HepG2 (cell line): Measurements from ENCODE around the gene SUN5. TPM values are rescaled to one million over a fixed set of nuclear protein-coding genes. Genes with fewer than 3 reads are reported as not detected.

ENCODE experiments used
- ATAC-seq: fragments of 200-7000 bp; cut with Tn5 transposase; 3 replicates; pipeline ENCODE4 v1.9.1; 2020; ENCODE audit warnings: mild to moderate bottlenecking, moderate library complexity
- BruUV-seq: library from RNA; stranded (reverse); fragments of 400-500 nt; replicated peaks from 2 replicates; lab custom pipeline; 2021; lab: Mats Ljungman, UMichigan
- CTCF ChIA-PET: fragments of 300-600 bp; formaldehyde crosslinking; extraction: SDS; loops from one replicate; lab custom pipeline; 2021; ENCODE audit warnings: low total read pairs, inconsistent platforms, low intra/inter-chr PET ratio; lab: Yijun Ruan, JAX
- POLR2A ChIA-PET: fragments of 350-600 bp; sonication (Branson Sonifier 250); formaldehyde crosslinking; loops from one replicate; lab custom pipeline; 2020; ENCODE audit warnings: antibody characterized with exemption, inconsistent platforms; lab: Yijun Ruan, JAX
- DNase-seq: peaks from one replicate; pipeline ENCODE4 v3.0.0-alpha.2; 2015; ENCODE audit warnings: low spot score
- FAIRE-seq: peaks from 3 replicates; lab custom pipeline; 2011; peaks lifted over from hg19 to GRCh38; lab: Jason Lieb, UNC
- H2AFZ ChIP-seq: one replicate; pipeline ENCODE4 v1.6.1; 2011; ENCODE audit warnings: low read length, inconsistent platforms
- H3K27ac ChIP-seq: fragments of 300-600 bp; 3 replicates; pipeline ENCODE4 v1.8.0; 2011; ENCODE audit warnings: mixed run types, mild to moderate bottlenecking, mixed read lengths, low read length, inconsistent platforms; ENCODE audit not compliant: insufficient read depth; ENCODE audit errors: extremely low read length
- H3K27me3 ChIP-seq, 2 experiments: fragments of 200-600 bp in 1 of 2; 2 replicates in 1 of 2; 3 replicates in 1 of 2; pipeline versions ENCODE4 v1.6.0 to v1.8.0; 2011; ENCODE audit warnings: low read length in 2 of 2, mild to moderate bottlenecking in 2 of 2, moderate library complexity in 2 of 2, inconsistent platforms in 1 of 2; ENCODE audit not compliant: insufficient read depth in 2 of 2, control insufficient read depth in 1 of 2
- H3K36me3 ChIP-seq, 2 experiments: fragments of 200-600 bp in 1 of 2; replicated peaks in 1 of 2; 2 replicates in 1 of 2; 3 replicates in 1 of 2; pipeline versions ENCODE4 v1.5.1 to v1.8.0; 2011; ENCODE audit warnings: low read length in 2 of 2, inconsistent platforms in 1 of 2; ENCODE audit not compliant: insufficient read depth in 2 of 2, control insufficient read depth in 1 of 2
- H3K4me1 ChIP-seq: 2 replicates; pipeline ENCODE4 v1.5.1; 2012; ENCODE audit warnings: low read length, inconsistent platforms; ENCODE audit not compliant: insufficient read depth
- H3K4me2 ChIP-seq: 2 replicates; pipeline ENCODE4 v1.6.0; 2011; ENCODE audit warnings: low read depth, low read length, inconsistent platforms
- H3K4me3 ChIP-seq, 3 experiments: fragments of 200-600 bp in 1 of 3; sonication (generic), shearing (Covaris generic) in 1 of 3; replicated peaks in 1 of 3; 2 replicates each; pipeline ENCODE4 v1.5.1; 2011 to 2016; ENCODE audit warnings: low read length in 3 of 3, inconsistent platforms in 2 of 3, low read depth in 2 of 3, mild to moderate bottlenecking in 2 of 3, control low read depth in 1 of 3, mixed read lengths in 1 of 3; ENCODE audit not compliant: insufficient read depth in 1 of 3
- H3K79me2 ChIP-seq: one replicate; pipeline ENCODE4 v1.6.1; 2011; ENCODE audit warnings: low read length, inconsistent platforms; ENCODE audit not compliant: insufficient read depth
- H3K9ac ChIP-seq: 2 replicates; pipeline ENCODE4 v1.6.0; 2011; ENCODE audit warnings: mild to moderate bottlenecking, low read depth, low read length, inconsistent platforms; ENCODE audit not compliant: insufficient read depth
- H3K9me3 ChIP-seq: 2 replicates; pipeline ENCODE4 v1.5.1; 2012; ENCODE audit warnings: mild to moderate bottlenecking, low read length
- H4K20me1 ChIP-seq: 2 replicates; pipeline ENCODE4 v1.6.0; 2011; ENCODE audit warnings: inconsistent platforms, mild to moderate bottlenecking, low read length, moderate library complexity; ENCODE audit not compliant: insufficient read depth
- CCAR2 ChIP-seq: fragments of 200-400 bp; formaldehyde crosslinking; optimal IDR thresholded peaks from 2 replicates; pipeline ENCODE3; 2018; ENCODE audit warnings: low read depth, mild to moderate bottlenecking, low read length, moderate library complexity
- DZIP1 ChIP-seq: sonication (generic); formaldehyde crosslinking; IDR thresholded peaks from 2 replicates; pipeline ENCODE4 v1.5.0; 2020; ENCODE audit warnings: mild to moderate bottlenecking, missing genetic modification reagents
- U2AF1 ChIP-seq: fragments of 200-400 bp; formaldehyde crosslinking; optimal IDR thresholded peaks from 2 replicates; pipeline ENCODE3; 2017; ENCODE audit warnings: mild to moderate bottlenecking, low read depth, low read length
- WGBS: methylation state at CpG from one replicate; pipeline ENCODE4 v1.1.6; 2017; ENCODE audit warnings: low lambda C conversion rate; 5-methylcytosine and 5-hydroxymethylcytosine counted together
- in situ Hi-C: cut with HindIII; loops from 2 replicates; pipeline ENCODE4 v1.10.0; 2017; ENCODE audit warnings: low pct_unique_long_range_greater_than_20kb; ENCODE audit not compliant: extremely low pct_ligation_motif_present
- intact Hi-C: fragments of 100-400 bp; cut with micrococcal nuclease; formaldehyde crosslinking; loops from one replicate; pipeline ENCODE4 v1.10.0; 2022; ENCODE audit not compliant: unreplicated experiment
- polyA plus RNA-seq, 8 experiments: library from polyadenylated mRNA; depleted of rRNA in 3 of 8; stranded (reverse) in 7 of 8; unstranded in 1 of 8; fragments of >200 nt; fragmentation: Illumina TruSeq in 4 of 8; extraction: Trizol in 4 of 8; gene quantifications; 2 replicates each; pipeline versions ENCODE4 v1.2.1 to v1.2.3, GENCODE V29; 2011 to 2016; ENCODE audit warnings: low read depth in 4 of 8, missing spikeins in 1 of 8, mixed read lengths in 1 of 8; ENCODE audit not compliant: insufficient read depth in 1 of 8
- total RNA-seq, 5 experiments: library from RNA; depleted of rRNA; stranded (reverse); fragments of >200 nt; fragmentation: Illumina TruSeq; extraction: Trizol; gene quantifications; 2 replicates each; pipeline ENCODE4 v1.2.3, GENCODE V29; 2016; ENCODE audit warnings: low read depth in 1 of 5

Gene SUN5
- total and polyA plus RNA-seq, 2 of the 13 experiments (the other 11 are each of a cell fraction or from before 2014, with no cell fraction given), result not detected

GRCh38 chr20:32966881-32967781 lies 37.1 kb downstream of the SUN5 start:
- CTCF ChIA-PET, result no interaction called here

More at GRCh38 chr20:32966881-32967781, 37.1 kb downstream of the SUN5 start:
- WGBS, result 45% methylated on average over 16 of the region's 16 CpGs
- Histone ChIP-seq H3K27me3 (peaks cover 5 to 60% of the 10 kb centered on the region in 2 experiments; a peak in 4 of 5 replicates), H3K9me3 (no peaks in the 10 kb centered on the region), H4K20me1 (no peaks in the 10 kb centered on the region), H3K27ac (no peak overlapping the region), H3K36me3 (no peaks in the 10 kb centered on the region), H3K79me2 (no peaks in the 10 kb centered on the region), H2AFZ (no peak overlapping the region), H3K4me2 (no peak overlapping the region), H3K4me1 (peaks cover 18% of the 10 kb centered on the region), H3K4me3 (no peak overlapping the region), H3K9ac (no peak overlapping the region)
- ATAC-seq, result no peak
- in situ Hi-C loops, result no loop called here
- no TSS peak for BruUV-seq
- no peak for FAIRE-seq
- POLR2A ChIA-PET, result no interaction called here
- intact Hi-C loops, result no loop called here
- DNase-seq, result no peak
- TF ChIP-seq DZIP1 (CRISPR knock-in tag) (no peak), CCAR2 (no peak), U2AF1 (no peak)
